K562 (cell line): ENCODE results near the gene CTBP2. TPM values are rescaled to one million over a fixed set of nuclear protein-coding genes. Genes with fewer than 3 reads are reported as not detected.

Source experiments
- ATAC-seq: fragments of 200-7000 bp; cut with Tn5 transposase; 3 replicates; pipeline ENCODE4 v1.9.1; 2020; ENCODE audit warnings: moderate library complexity
- BruUV-seq: library from RNA; stranded (reverse); fragments of 400-500 nt; replicated peaks from 2 replicates; lab custom pipeline; 2021; lab: Mats Ljungman, UMichigan
- CTCF ChIA-PET: fragments of 300-600 bp; formaldehyde crosslinking; extraction: SDS; loops from one replicate; lab custom pipeline; 2021; ENCODE audit warnings: low intra/inter-chr PET ratio; lab: Yijun Ruan, JAX
- POLR2A ChIA-PET: fragments of 300-600, 350-650 bp; sonication (Branson Sonifier 250); formaldehyde crosslinking; extraction: SDS; loops from one replicate; lab custom pipeline; 2021; ENCODE audit warnings: antibody characterized with exemption, inconsistent platforms; lab: Yijun Ruan, JAX
- DNase-seq, 4 experiments: peaks; one replicate each; pipeline versions ENCODE4 v3.0.0 to v3.0.0-alpha.2; 2011 to 2018; ENCODE audit warnings: low spot score in 3 of 4, mixed read lengths in 3 of 4; ENCODE audit errors: extremely low read depth in 1 of 4
- FAIRE-seq: peaks from 2 replicates; lab custom pipeline; 2011; peaks lifted over from hg19 to GRCh38; lab: Jason Lieb, UNC
- H2AFZ ChIP-seq: 2 replicates; pipeline ENCODE4 v1.6.0; 2011; ENCODE audit warnings: low read depth, low read length, control low read depth, inconsistent platforms
- H3K27ac ChIP-seq: fragments of 200-600 bp; 3 replicates; pipeline ENCODE4 v1.8.0; 2011; ENCODE audit warnings: low read depth, mild to moderate bottlenecking, control low read depth, inconsistent platforms, low read length, moderate library complexity, mixed read lengths; ENCODE audit errors: extremely low read depth
- H3K27me3 ChIP-seq, 2 experiments: fragments of 300-600 bp in 1 of 2; 2 replicates in 1 of 2; 3 replicates in 1 of 2; pipeline versions ENCODE4 v1.6.0 to v1.8.0; 2011; ENCODE audit warnings: inconsistent platforms in 2 of 2, low read length in 2 of 2, mild to moderate bottlenecking in 1 of 2, mixed read lengths in 1 of 2, moderate library complexity in 1 of 2; ENCODE audit not compliant: control insufficient read depth in 2 of 2, insufficient read depth in 2 of 2
- H3K36me3 ChIP-seq: fragments of 300-600 bp; 3 replicates; pipeline ENCODE4 v1.8.0; 2011; ENCODE audit warnings: mild to moderate bottlenecking, low read length, inconsistent platforms; ENCODE audit not compliant: control insufficient read depth, insufficient read depth
- H3K4me1 ChIP-seq, 2 experiments: fragments of 200-600 bp in 1 of 2; replicated peaks in 1 of 2; 2 replicates in 1 of 2; 3 replicates in 1 of 2; pipeline versions ENCODE4 v1.5.1 to v1.8.0; 2011; ENCODE audit warnings: inconsistent platforms in 2 of 2, low read length in 2 of 2, mild to moderate bottlenecking in 1 of 2, mixed read lengths in 1 of 2, moderate library complexity in 1 of 2; ENCODE audit not compliant: control insufficient read depth in 2 of 2, insufficient read depth in 2 of 2
- H3K4me2 ChIP-seq: 2 replicates; pipeline ENCODE4 v1.6.1; 2011; ENCODE audit warnings: low read length, control low read depth, inconsistent platforms, mixed read lengths; ENCODE audit not compliant: insufficient read depth
- H3K4me3 ChIP-seq: fragments of 200-600 bp; sonication (generic), shearing (Covaris generic); 2 replicates; pipeline ENCODE4 v1.5.1; 2016; ENCODE audit warnings: control low read depth, inconsistent platforms
- H3K79me2 ChIP-seq: fragments of 200-600 bp; 3 replicates; pipeline ENCODE4 v1.8.0; 2011; ENCODE audit warnings: low read length, inconsistent platforms; ENCODE audit not compliant: control insufficient read depth, insufficient read depth
- H3K9ac ChIP-seq, 2 experiments: 2 replicates each; pipeline versions ENCODE4 v1.6.0 to v1.6.1; 2011; ENCODE audit warnings: low read depth in 2 of 2, low read length in 2 of 2, control low read depth in 1 of 2, inconsistent platforms in 1 of 2, mild to moderate bottlenecking in 1 of 2, mixed read lengths in 1 of 2; ENCODE audit not compliant: insufficient read depth in 1 of 2
- H3K9me1 ChIP-seq: one replicate; pipeline ENCODE4 v1.6.0; 2011; ENCODE audit warnings: inconsistent platforms, mild to moderate bottlenecking, low read length, moderate library complexity; ENCODE audit not compliant: control insufficient read depth, insufficient read depth
- H3K9me3 ChIP-seq: replicated peaks from 2 replicates; pipeline ENCODE4 v1.5.1; 2011; ENCODE audit warnings: low read depth, low read length, inconsistent platforms; ENCODE audit not compliant: control insufficient read depth, insufficient read depth
- H4K20me1 ChIP-seq: replicated peaks from 2 replicates; pipeline ENCODE4 v1.6.1; 2011; ENCODE audit warnings: low read length, inconsistent platforms, mixed read lengths; ENCODE audit not compliant: control insufficient read depth, insufficient read depth
- ATF7 ChIP-seq: fragments of 450-650 bp; IDR thresholded peaks from 2 replicates; pipeline ENCODE4 v1.7.1; 2014; ENCODE audit warnings: mild to moderate bottlenecking, moderate library complexity
- BRF2 ChIP-seq: IDR thresholded peaks from 3 replicates; pipeline ENCODE4 v1.6.1; 2011; ENCODE audit warnings: borderline replicate concordance, mild to moderate bottlenecking; ENCODE audit not compliant: insufficient read length, insufficient read depth
- CREB3 ChIP-seq: fragments of 450-650 bp; conservative IDR thresholded peaks from 2 replicates; pipeline ENCODE4 v1.6.1; 2016; ENCODE audit warnings: missing genetic modification characterization, low read depth, mild to moderate bottlenecking, missing compliant biosample characterization, moderate library complexity
- CREBBP ChIP-seq: IDR thresholded peaks from one replicate; pipeline ENCODE4 v1.6.1; 2012; ENCODE audit warnings: low read depth, mild to moderate bottlenecking, control low read depth, inconsistent platforms, low read length
- HNRNPLL ChIP-seq: fragments of 200-400 bp; formaldehyde crosslinking; IDR thresholded peaks from 2 replicates; pipeline ENCODE4 v1.6.1; 2017; ENCODE audit warnings: low read length, low read depth, mild to moderate bottlenecking; ENCODE audit not compliant: poor library complexity, severe bottlenecking
- KAT2B ChIP-seq: IDR thresholded peaks from one replicate; pipeline ENCODE4 v1.6.1; 2012; ENCODE audit warnings: low read depth, mild to moderate bottlenecking, control low read depth, inconsistent platforms, low read length, moderate library complexity
- SMARCC2 ChIP-seq: fragments of 450-650 bp; IDR thresholded peaks from 2 replicates; pipeline ENCODE4 v1.6.1; 2017; ENCODE audit warnings: antibody characterized with exemption, moderate library complexity, mild to moderate bottlenecking, low read depth
- SRF ChIP-seq, 2 experiments: fragments of 250-450, 450-650 bp in 1 of 2; sonication (Bioruptor Pico) in 1 of 2; sonication (generic) in 1 of 2; formaldehyde crosslinking; IDR thresholded peaks; 2 replicates each; pipeline versions ENCODE4 v1.5.0 to v1.5.1; 2020 to 2022; ENCODE audit warnings: mild to moderate bottlenecking in 1 of 2, missing genetic modification reagents in 1 of 2
- ZFX ChIP-seq: sonication (generic); formaldehyde crosslinking; IDR thresholded peaks from 2 replicates; pipeline ENCODE4 v1.8.0; 2022; ENCODE audit warnings: mild to moderate bottlenecking, missing genetic modification reagents, moderate library complexity
- WGBS: fragments of 100-300 bp; shearing (Covaris generic); methylation state at CpG from one replicate; pipeline ENCODE4 v1.1.6; 2016; ENCODE audit warnings: low coverage, mixed read lengths; ENCODE audit not compliant: insufficient coverage; ENCODE audit errors: missing lambda C conversion rate; 5-methylcytosine and 5-hydroxymethylcytosine counted together
- in situ Hi-C: fragments of 300-500 bp; cut with MboI; formaldehyde crosslinking; loops from 4 replicates; pipeline ENCODE4 v1.15.0; 2018; ENCODE audit warnings: inconsistent platforms, mixed read lengths
- intact Hi-C: fragments of 100-400 bp; cut with micrococcal nuclease; formaldehyde crosslinking; loops from 2 replicates; pipeline ENCODE4 v1.14.2; 2022
- polyA plus RNA-seq, 8 experiments: library from polyadenylated mRNA; depleted of rRNA in 4 of 8; stranded (reverse) in 5 of 8; unstranded in 3 of 8; fragments of >200 nt; fragmentation: Nextera tagmentation in 2 of 8; fragmentation: Illumina TruSeq in 1 of 8; extraction: Ambion mirVana in 2 of 8; extraction: Trizol in 1 of 8; gene quantifications; 2 replicates each; pipeline versions ENCODE4 v1.2.1 to v1.2.3, GENCODE V29; 2011 to 2014; ENCODE audit warnings: inconsistent platforms in 1 of 8, missing spikeins in 1 of 8
- total RNA-seq, 7 experiments: library from RNA; depleted of rRNA in 6 of 7; stranded (reverse); fragments of >200 nt in 6 of 7; fragmentation: Illumina TruSeq in 2 of 7; extraction: Trizol in 2 of 7; gene quantifications; 2 replicates each; pipeline versions ENCODE4 v1.2.1 to v1.2.3, GENCODE V29; 2011 to 2021; ENCODE audit warnings: low replicate concordance in 1 of 7
- TF ChIP-seq, protein P1 (sequence below): sonication (generic); formaldehyde crosslinking; IDR thresholded peaks from 2 replicates; pipeline ENCODE4 v1.8.1; 2023; ENCODE audit warnings: mild to moderate bottlenecking, missing genetic modification reagents

CTBP2 gene
- total and polyA plus RNA-seq, 9 of the 15 experiments (the other 6 are each of a cell fraction or from before 2014, with no cell fraction given): 1.3 to 8.8 (median 5.1) TPM

DNA sequence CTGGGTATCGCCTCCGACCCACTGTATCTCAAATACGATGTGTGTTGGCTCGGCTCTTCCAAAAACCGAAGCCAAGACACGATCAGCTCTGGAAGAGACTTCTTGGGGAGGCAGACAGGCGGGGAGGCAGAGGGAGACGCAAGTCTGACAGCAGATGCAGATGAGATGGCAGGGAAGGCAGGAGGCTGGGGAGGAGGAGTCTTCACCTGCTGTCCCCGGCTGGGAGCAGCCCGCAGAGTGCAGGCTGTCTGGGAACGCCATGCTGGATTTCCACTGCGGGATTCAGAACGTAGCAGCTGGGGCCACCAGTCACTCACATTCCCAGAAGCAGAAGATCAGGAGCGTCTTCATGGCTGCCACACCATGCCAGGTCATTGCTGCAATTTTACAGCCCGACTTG lies 29.4 kb downstream of the CTBP2 start (continued):
- TF ChIP-seq BRF2 (no peak), SMARCC2 (no peak), SRF (CRISPR knock-in tag; IDR thresholded peaks at IDR 0.05) (no peak), KAT2B (no peak), ATF7 (no peak)
- TF ChIP-seq, protein P1, sequence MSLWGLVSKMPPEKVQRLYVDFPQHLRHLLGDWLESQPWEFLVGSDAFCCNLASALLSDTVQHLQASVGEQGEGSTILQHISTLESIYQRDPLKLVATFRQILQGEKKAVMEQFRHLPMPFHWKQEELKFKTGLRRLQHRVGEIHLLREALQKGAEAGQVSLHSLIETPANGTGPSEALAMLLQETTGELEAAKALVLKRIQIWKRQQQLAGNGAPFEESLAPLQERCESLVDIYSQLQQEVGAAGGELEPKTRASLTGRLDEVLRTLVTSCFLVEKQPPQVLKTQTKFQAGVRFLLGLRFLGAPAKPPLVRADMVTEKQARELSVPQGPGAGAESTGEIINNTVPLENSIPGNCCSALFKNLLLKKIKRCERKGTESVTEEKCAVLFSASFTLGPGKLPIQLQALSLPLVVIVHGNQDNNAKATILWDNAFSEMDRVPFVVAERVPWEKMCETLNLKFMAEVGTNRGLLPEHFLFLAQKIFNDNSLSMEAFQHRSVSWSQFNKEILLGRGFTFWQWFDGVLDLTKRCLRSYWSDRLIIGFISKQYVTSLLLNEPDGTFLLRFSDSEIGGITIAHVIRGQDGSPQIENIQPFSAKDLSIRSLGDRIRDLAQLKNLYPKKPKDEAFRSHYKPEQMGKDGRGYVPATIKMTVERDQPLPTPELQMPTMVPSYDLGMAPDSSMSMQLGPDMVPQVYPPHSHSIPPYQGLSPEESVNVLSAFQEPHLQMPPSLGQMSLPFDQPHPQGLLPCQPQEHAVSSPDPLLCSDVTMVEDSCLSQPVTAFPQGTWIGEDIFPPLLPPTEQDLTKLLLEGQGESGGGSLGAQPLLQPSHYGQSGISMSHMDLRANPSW (CRISPR knock-in tag): no peak
- TF ChIP-seq, all 486 proteins: peak for 0

- TF ChIP-seq HNRNPLL: no peak
- no peak for TF ChIP-seq ZFX
- TF ChIP-seq CREBBP: no peak
- TF ChIP-seq CREB3 (tag): no peak
- TF ChIP-seq, all 486 proteins: peak for 0
- Histone ChIP-seq H3K9me3 (no peaks in the 10 kb centered on the region), H3K9me1 (peaks cover 6% of the 10 kb centered on the region), H3K79me2 (peaks cover 96% of the 10 kb centered on the region), H3K4me3 (no peak overlapping the region), H3K9ac (no peak overlapping the region), H3K27me3 (no peaks in the 10 kb centered on the region), H3K4me1 (peaks cover 3 to 4% of the 10 kb centered on the region in 2 experiments; a peak in 3 of 5 replicates), H3K36me3 (peaks cover 51% of the 10 kb centered on the region; the same call in 2 of the 3 replicates), H4K20me1 (peaks cover 50% of the 10 kb centered on the region), H2AFZ (no peak overlapping the region), H3K4me2 (no peak overlapping the region), H3K27ac (no peak overlapping the region)
- WGBS: 93% methylated on average over 9 of the region's 9 CpGs
- BruUV-seq: no TSS peak
- ChIA-PET POLR2A (interaction anchor here (0.8 to 0.9 kb wide), 2 partner anchors 11 to 17 kb away, joined by 3 to 5 read pairs; no protein-coding TSS in a partner anchor), CTCF (no interaction called here)
- no peak for ATAC-seq
- in situ Hi-C loops (no loop called here), intact Hi-C loops (no loop called here)
- DNase-seq: no peak
- FAIRE-seq: no peak
These were observed 30.1 kb downstream of the CTBP2 start for GRCh38 chr10:125130260-125130659.
